Liver (tissue), 5 donors: ENCODE data around the gene FAM120B. TPM values are rescaled to one million over a fixed set of nuclear protein-coding genes. Genes with fewer than 3 reads are reported as not detected.

Experiments
- polyA plus RNA-seq, 2 donors: library from polyadenylated mRNA; stranded (reverse) in 1 of 2; unstranded in 1 of 2; fragments of 200-250 nt in 1 of 2; fragments of >200 nt in 1 of 2; fragmentation: Nextera tagmentation in 1 of 2; extraction: Ambion mirVana in 1 of 2; gene quantifications; one replicate each; pipeline versions ENCODE4 v1.2.1 to v1.2.3, GENCODE V29; 2013 to 2015
- small RNA-seq: library from RNA; depleted of rRNA; stranded (forward); fragments of <200 nt; gene quantifications from one replicate; pipeline ENCODE3, GENCODE V24; 2014
- total RNA-seq, 2 donors: library from RNA; depleted of rRNA; stranded (reverse); fragments of >200 nt; gene quantifications; one replicate each; pipeline ENCODE4 v1.2.3, GENCODE V29; 2014
- donor health status: healthy.
- donor health status: healthy.
- donor health status: healthy.

Gene FAM120B
- total and polyA plus RNA-seq, 4 donors: 6.0 to 11.1 (median 9.1) TPM

Small RNAs within 50 kb of the gene (small RNA-seq; reads per million reads assigned to genes)
- not detected for gene MIR4644

Other genes starting within 250 kb of the FAM120B start
- gene DLL1, start 15.7 kb upstream of the FAM120B start, total RNA-seq: 1 to 10 TPM; 1.8 to 2.3 TPM
- 1 to 10 TPM; 1.0 to 1.5 TPM for gene DLL1, start 15.7 kb upstream of the FAM120B start, polyA plus RNA-seq
- 100 to 1,000 TPM; 177 to 184 TPM for gene PSMB1, start 246.5 kb downstream of the FAM120B start, total RNA-seq
- gene PSMB1, start 246.5 kb downstream of the FAM120B start, polyA plus RNA-seq: 100 to 1,000 TPM; 191 to 314 TPM
- gene TBP, start 247.6 kb downstream of the FAM120B start, total RNA-seq: 1 to 10 TPM; 7.5 TPM
- 1 to 10 TPM; 4.5 to 7.1 TPM for gene TBP, start 247.6 kb downstream of the FAM120B start, polyA plus RNA-seq